GM18519 (cell line): Measurements from ENCODE around the gene STARD3NL.
"Not testable (repeated sequence)": the region's sequence is repeated elsewhere in the genome, so short reads cannot be mapped to it uniquely, and the experiment has no call there.

Experiments
- ATAC-seq: cut with Tn5 transposase; IDR thresholded peaks from one replicate; pipeline ENCODE4 v1.9.1; 2021; ENCODE audit warnings: mild to moderate bottlenecking, moderate library complexity; ENCODE audit not compliant: unreplicated experiment, low FRiP score

STARD3NL gene

DNA sequence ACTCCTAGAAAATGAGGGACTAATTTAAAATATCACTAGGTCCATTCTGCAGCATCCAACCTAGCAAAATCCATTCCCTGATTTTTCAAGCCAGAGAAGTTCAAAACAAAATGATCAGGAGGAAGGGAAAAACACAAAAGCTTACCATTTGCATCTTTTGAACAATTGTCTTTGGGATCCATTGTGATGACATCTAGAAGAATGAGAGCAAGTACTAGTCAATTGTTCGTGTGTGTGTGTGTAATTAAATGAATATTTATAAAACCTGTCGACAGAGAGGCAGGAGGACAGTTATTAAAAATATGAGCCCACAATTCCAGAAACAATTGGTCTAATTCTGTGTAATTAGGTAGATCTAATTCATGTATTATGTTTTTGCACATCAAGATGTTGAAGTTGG lies 84.0 kb downstream of the STARD3NL start:
- ATAC-seq: not testable (repeated sequence)

DNA sequence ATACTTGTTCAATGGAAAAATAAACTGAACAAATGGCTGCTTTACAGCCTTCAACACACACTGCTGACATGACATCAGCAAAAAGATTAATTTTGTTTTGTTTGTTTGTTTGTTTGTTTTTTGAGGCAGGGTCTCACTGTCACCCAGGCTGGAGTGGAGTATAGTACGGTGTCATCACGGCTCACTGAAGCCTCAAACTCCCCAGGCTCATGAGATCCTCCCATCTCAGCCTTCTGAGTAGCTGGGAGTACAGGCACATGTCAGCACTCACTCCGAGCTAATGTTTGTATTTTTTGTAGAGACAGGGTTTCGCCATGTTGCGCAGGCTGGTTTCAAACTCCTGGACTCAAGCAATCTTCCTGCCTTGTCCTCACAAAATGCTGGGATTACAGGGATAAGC lies 84.5 kb downstream of the STARD3NL start:
- no peak for ATAC-seq

DNA sequence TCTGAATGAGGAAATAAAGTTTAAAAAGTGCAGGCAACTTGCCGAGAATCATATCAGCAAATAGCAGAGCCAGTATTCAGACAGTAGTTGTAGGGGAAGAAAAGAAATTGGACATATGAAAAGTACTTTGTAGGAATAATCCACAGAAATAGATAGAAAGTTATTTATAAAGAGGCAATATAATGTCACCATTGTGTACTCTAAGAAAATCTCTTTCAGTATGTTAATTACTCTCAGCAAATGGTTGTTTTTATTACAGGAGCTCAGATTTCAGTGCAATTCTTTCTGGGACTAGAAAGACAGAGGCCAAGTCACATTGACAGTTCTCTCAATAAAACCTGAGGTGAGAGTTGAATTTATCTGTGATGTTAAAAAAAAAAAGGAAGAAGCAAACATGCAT lies 85.2 kb downstream of the STARD3NL start:
- not testable (repeated sequence) for ATAC-seq

DNA sequence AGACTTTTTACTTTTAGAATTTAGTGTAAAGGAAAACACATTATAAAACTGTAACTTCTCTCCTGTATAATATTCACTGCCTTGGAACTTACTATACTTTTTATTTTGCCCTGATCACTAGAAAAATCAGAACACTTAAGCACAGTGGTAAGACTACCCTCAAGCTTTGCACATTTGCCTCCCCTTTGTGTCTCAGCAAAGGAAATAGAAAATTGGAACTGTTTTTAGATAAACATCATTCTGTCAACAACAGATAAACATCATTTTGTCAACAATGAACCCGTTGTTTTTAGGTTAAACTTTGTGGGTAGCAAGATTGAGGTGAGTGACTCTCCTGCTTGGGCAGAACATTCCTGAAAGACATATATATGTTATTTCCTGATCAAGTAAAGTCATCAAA lies 86.6 kb downstream of the STARD3NL start:
- ATAC-seq: not testable (repeated sequence)

DNA sequence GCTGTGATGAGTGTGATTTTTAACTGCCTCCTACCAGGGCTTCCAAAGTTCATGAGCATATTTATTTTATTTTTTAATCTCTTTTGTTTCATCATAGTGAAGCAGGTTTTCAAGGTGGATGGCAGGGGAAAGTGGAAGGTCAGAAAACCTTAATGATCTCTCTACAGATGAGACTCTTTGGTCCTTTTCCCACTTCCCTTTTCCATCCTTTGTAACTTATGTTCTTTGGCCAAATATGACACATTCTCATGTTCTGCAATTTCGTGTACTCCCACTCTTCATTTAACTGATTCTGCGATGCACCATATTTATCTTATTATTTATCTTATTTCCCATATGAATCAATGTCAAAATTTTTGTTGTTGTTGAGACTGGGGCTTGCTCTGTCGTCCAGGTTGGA lies 87.9 kb downstream of the STARD3NL start:
- not testable (repeated sequence) for ATAC-seq

DNA sequence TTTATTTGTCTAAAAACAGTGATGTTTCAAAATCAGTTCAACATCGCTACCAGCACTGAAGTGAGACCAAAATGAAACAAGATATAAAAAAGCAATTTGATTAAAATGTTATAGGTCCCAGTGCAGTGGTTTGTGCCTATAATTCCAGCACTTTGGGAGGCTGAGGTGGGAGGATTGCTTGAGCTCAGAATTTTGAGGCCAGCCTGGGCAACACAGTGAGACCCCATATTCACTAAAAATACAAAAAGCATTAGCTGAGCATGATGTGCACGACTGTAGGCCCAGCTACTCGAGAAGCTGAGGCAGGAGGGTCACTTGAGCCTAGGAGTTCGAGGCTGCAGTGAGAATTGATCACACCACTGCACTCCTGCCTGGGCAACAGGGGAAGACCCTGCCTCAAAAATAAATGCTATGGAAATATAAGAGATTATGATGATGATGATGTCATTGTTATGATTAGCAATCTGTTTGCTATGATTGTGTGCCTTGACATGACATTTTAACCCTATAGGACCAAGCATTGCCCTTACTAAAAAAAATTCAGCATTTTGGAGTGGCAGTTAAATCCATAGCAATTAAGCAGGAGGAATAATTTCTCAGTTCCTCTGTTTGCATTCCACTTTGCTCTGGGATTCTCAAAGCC lies 91.8 kb downstream of the STARD3NL start:
- not testable (repeated sequence) for ATAC-seq

DNA sequence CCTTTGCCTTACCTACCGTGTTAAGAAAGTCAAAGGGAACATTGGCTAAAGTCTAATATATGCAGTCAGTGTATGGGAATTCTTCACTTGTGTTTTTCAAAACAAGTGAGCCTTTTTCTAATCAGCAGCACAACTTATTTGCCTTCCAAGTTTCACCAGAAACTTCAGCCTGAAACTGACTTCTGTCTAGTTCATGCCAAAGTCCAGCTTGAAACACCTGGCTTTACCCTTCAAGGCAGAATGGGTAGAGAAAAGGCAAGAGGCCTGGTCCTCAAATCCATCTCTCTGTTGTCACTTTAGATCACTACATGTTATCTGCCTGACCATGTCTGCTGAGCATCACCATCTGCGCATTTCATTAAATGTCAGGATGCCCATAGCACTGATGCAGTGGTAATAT lies 92.4 kb downstream of the STARD3NL start:
- ATAC-seq: not testable (repeated sequence)

DNA sequence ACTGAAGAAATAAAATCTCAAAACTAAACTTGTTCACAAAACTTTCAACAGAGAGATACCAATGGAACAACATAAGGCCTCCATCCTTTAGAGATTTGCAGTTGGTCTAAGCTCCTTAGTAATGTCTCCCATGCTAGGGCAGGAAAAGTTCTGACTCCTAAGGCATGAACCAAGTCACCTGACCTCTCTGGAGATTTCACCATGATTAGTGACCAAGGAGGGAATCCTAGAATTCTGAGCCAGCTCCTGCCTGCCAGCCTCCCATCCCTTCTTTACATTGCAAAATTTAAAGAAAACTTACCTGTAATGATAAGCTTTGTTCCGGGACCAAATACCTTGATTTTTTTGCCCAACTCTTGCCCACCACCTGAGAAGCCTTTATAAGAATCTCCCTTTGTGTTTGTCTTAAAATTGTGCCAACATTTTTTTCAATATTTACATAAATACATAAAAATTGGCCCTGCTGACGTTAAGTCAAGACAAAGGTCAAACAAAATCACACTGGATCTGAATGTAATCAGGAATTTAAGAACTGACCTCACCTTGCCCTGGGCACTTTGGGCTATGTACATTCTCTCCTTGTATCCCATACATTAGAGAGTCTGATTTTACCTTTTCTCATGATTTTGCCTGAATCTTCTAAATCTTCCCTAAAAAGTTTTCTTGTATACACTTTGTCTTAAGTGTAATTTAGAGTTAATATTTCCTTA lies 95.4 kb downstream of the STARD3NL start, which contains the start of gene TARP:
TARP (minus strand) TSS at position 351 of the 710 bp plus-strand sequence.
- ATAC-seq: no peak

DNA sequence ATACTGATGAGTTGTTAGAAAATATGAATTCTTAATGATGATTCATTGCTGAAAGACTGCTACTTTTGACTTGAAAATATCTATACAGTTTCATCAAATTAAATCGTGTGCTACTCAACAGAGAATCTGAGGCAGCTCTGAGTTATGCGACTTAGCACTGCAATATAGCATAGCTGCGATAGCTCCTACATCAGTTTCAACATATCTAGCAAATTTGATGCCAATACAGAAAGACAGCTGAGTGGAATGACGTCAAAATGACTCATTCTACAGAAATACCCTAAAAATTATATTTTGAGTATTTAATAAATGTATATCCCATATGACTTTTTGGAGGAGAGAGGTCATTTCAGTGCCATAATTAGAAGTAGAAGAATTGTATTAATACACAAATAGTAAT lies 96.4 kb downstream of the STARD3NL start:
- no peak for ATAC-seq

DNA sequence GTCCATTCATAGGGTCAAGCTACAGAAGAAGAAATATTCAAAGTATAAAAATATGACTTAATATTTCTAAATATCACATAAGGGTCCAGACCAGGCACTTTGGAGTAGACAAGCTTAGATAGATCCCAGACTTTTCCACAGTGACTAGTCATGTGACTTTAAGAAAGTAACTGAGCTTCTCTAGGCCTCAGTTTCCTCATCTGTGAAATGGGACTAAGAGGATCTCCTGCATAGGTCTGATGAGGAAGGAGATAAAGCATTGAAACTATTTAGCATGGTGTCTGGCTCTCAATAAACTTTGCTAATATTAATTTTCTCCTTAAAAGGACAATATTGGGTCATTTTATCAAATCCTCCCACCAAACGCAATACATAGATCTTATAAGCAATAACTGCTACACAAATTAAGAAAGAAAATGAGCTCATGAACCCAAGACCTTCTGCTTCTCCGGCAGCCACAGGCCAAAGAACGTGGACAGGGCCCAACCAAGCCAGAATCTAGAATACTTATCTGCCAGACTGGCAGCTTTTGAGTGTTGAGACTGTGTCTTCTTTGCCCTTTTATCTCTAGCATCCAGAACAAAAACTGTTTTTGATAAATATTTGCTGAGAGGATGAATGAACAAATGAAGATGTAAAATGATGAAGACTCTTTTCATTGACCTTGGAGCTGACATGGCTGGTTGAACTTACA lies 97.0 kb downstream of the STARD3NL start:
- no peak for ATAC-seq

DNA sequence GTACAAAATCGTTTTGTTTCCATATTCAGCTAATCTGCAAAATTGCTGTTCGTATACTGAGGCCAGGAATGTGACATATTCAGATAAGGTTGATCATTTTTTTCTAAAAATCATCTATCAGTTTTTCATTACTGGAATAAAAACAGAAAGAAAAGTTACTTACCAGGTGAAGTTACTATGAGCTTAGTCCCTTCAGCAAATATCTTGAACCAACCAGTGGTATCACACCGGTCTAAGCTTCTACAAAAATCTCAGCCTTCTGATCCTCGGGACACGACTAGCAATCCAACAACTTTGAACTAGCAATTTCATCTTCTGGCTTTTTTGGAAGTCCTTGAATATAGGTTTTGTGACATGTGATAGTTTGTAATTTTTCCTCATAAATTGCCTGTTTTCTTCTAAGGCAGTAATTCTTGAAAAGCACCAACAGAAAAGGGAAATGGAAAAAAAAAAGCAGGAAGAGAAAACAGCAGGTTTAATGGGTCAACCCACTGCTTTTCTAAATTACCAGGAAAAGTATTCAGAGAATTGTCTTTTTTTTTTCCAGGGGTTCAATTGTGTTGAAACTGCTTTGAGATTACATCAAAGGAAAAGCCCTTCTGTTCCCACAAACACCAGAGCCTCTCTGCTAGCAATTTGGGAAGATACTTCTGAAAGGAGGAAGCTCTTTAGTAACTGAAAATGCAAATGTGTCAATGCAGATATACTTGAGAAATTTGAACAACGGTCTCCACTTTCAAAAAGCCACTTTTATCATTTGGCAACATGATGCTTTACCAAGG lies 98.2 kb downstream of the STARD3NL start:
- ATAC-seq: no peak

DNA sequence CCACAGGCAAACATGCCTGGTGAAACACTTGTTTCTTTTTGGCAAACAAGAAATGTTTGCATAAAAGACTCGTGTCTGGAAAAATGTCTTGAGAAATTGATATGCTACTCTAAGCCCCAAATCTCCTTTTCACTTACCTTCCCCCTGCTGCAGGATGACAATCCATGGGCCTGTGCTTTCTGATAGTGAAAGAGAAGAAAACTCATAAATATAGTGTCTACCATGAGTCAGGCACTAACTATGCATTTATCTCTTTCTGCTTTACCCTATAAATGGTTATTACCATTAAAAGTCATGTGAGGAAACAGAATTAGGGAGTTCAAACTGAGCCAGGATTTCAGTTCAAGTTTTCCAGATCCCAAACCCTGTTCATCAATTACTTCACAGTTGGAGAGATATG lies 102.0 kb downstream of the STARD3NL start:
- no peak for ATAC-seq
